IMR-90 (cell line): ENCODE data around the gene TRAP1.

ENCODE experiments used
- BHLHE40 ChIP-seq: fragments of 150-350 bp; IDR thresholded peaks from 2 replicates; pipeline ENCODE4 v1.6.1; 2016; ENCODE audit warnings: mild to moderate bottlenecking, low read depth, low read length
- CTCF ChIP-seq: conservative IDR thresholded peaks from 2 replicates; pipeline ENCODE4 v1.5.1; 2012; ENCODE audit warnings: mild to moderate bottlenecking, low read depth, low read length, improper control_type of control experiment
- ELK1 ChIP-seq: fragments of 150-350 bp; IDR thresholded peaks from 2 replicates; pipeline ENCODE4 v1.6.1; 2016; ENCODE audit warnings: low read depth, mild to moderate bottlenecking, low read length, moderate library complexity, borderline replicate concordance
- FOS ChIP-seq: fragments of 150-350 bp; IDR thresholded peaks from 2 replicates; pipeline ENCODE4 v1.6.1; 2016; ENCODE audit warnings: low read depth, low read length
- MAZ ChIP-seq: IDR thresholded peaks from 2 replicates; pipeline ENCODE4 v1.6.1; 2012; ENCODE audit warnings: low read depth, mild to moderate bottlenecking, low read length, improper control_type of control experiment, moderate library complexity, borderline replicate concordance
- NFE2L2 ChIP-seq: fragments of 150-350 bp; IDR thresholded peaks from 2 replicates; pipeline ENCODE4 v1.6.1; 2016; ENCODE audit warnings: low read depth, mild to moderate bottlenecking, low read length
- POLR2A ChIP-seq: IDR thresholded peaks from 2 replicates; pipeline ENCODE4 v1.6.1; 2012; ENCODE audit warnings: mild to moderate bottlenecking, low read depth, low read length
- RFX5 ChIP-seq: IDR thresholded peaks from 2 replicates; pipeline ENCODE4 v1.8.0; 2012; ENCODE audit warnings: low read depth, mild to moderate bottlenecking, low read length, moderate library complexity

GRCh38 chr16:3608069-3608468 lies 109.3 kb downstream of the TRAP1 start:
- TF ChIP-seq POLR2A (no peak), RFX5 (no peak), CTCF (no peak), BHLHE40 (no peak), FOS (no peak), NFE2L2 (no peak), MAZ (no peak), ELK1 (no peak)
